Tibial nerve (tissue), 3 donors: ENCODE results near the gene METTL24.

ENCODE experiments used
- POLR2A ChIP-seq, 2 donors: fragments of 450-650 bp; IDR thresholded peaks; one replicate each; pipeline ENCODE4 v1.6.1; 2017; ENCODE audit warnings: antibody characterized with exemption in 2 of 2, mild to moderate bottlenecking in 2 of 2, moderate library complexity in 2 of 2
- TF ChIP-seq, protein P1 (sequence below), 5 experiments: fragments of 200-600 bp in 3 of 5; fragments of 450-650 bp in 2 of 5; sonication (generic) in 3 of 5; IDR thresholded peaks; one replicate each; pipeline ENCODE4 v1.5.1; 2016 to 2019; ENCODE audit warnings: antibody characterized with exemption in 5 of 5, mild to moderate bottlenecking in 3 of 5, moderate library complexity in 2 of 5

DNA sequence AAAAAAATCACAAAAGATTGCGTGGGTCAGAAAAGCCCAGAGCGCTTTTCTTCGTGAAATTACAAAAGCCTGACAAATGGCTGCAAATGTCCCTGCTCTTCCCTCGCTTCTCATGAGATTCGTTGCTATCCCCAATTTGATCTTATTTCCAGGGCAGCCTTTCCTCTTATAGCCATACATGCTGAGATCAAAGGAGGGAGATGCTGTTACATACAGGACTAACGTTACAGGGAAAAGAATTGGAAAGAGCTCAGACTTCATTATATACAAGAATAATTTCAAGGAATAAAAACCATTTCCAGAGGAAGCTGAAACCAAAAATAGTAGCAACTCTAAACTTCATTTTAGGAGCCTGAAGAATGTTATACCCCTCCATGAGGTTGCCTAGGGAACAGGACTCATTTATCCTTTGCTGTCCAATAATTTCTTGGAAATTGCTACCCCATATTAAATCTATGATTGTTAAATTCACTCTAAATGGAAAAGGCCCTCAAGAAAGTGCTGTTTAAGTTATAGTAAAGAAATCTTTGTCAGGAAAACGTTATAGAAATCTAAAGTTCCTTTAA is 81.0 kb downstream of the METTL24 start:
- TF ChIP-seq, protein P1, sequence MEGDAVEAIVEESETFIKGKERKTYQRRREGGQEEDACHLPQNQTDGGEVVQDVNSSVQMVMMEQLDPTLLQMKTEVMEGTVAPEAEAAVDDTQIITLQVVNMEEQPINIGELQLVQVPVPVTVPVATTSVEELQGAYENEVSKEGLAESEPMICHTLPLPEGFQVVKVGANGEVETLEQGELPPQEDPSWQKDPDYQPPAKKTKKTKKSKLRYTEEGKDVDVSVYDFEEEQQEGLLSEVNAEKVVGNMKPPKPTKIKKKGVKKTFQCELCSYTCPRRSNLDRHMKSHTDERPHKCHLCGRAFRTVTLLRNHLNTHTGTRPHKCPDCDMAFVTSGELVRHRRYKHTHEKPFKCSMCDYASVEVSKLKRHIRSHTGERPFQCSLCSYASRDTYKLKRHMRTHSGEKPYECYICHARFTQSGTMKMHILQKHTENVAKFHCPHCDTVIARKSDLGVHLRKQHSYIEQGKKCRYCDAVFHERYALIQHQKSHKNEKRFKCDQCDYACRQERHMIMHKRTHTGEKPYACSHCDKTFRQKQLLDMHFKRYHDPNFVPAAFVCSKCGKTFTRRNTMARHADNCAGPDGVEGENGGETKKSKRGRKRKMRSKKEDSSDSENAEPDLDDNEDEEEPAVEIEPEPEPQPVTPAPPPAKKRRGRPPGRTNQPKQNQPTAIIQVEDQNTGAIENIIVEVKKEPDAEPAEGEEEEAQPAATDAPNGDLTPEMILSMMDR (IDR thresholded peaks at IDR 0.05), result no peak
- no peak for TF ChIP-seq POLR2A (IDR thresholded peaks at IDR 0.05)
